ENCODE results near the gene OTOA. TPM values are rescaled to one million over a fixed set of nuclear protein-coding genes. Genes with fewer than 3 reads are reported as not detected.
"Not testable (repeated sequence)": the region's sequence is repeated elsewhere in the genome, so short reads cannot be mapped to it uniquely, and the experiment has no call there.

The OTOA gene
- not detected for total RNA-seq
- long read RNA-seq = 0 reads

GRCh38 chr16:21663889-21664647, at the start of gene OTOA:
OTOA (plus strand) TSS chr16:21663968; CDS start chr16:21678515, 14,547 bp downstream.
- ATAC-seq (peak; percentile 55), DNase-seq (peak; percentile 46)
- intact Hi-C loops (cut with micrococcal nuclease) = no loop called here

GRCh38 chr16:21614896-21615295, 48.9 kb upstream of the OTOA start:
- no peak for DNase-seq
- intact Hi-C loops (cut with micrococcal nuclease) = no loop called here
- no peak for ATAC-seq

GRCh38 chr16:21617607-21618006, 46.2 kb upstream of the OTOA start:
- no peak for DNase-seq
- ATAC-seq = no peak
- intact Hi-C loops (cut with micrococcal nuclease) = no loop called here

- no peak for ATAC-seq
- intact Hi-C loops (cut with micrococcal nuclease) = no loop called here
- no peak for DNase-seq
Observed at GRCh38 chr16:21618281-21618680, 45.5 kb upstream of the OTOA start.

GRCh38 chr16:21619765-21620425, 43.9 kb upstream of the OTOA start:
- DNase-seq = no peak
- no peak for ATAC-seq
- intact Hi-C loops (cut with micrococcal nuclease) = no loop called here

GRCh38 chr16:21620592-21620991, 43.2 kb upstream of the OTOA start:
- intact Hi-C loops (cut with micrococcal nuclease) = no loop called here
- DNase-seq (no peak), ATAC-seq (no peak)

- intact Hi-C loops (cut with micrococcal nuclease) = no loop called here
- ATAC-seq = no peak
- DNase-seq = no peak
Observed at GRCh38 chr16:21622545-21622944, 41.2 kb upstream of the OTOA start.

GRCh38 chr16:21625026-21625425, 38.7 kb upstream of the OTOA start:
- ATAC-seq (no peak), DNase-seq (no peak)
- intact Hi-C loops (cut with micrococcal nuclease) = no loop called here

GRCh38 chr16:21626659-21627277, 37.0 kb upstream of the OTOA start:
- DNase-seq = no peak
- ATAC-seq = peak; percentile 66
- intact Hi-C loops (cut with micrococcal nuclease) = no loop called here

- no peak for DNase-seq
- intact Hi-C loops (cut with micrococcal nuclease) = no loop called here
- no peak for ATAC-seq
Observed at GRCh38 chr16:21628121-21628726, 35.5 kb upstream of the OTOA start.

GRCh38 chr16:21628772-21629171, 35.0 kb upstream of the OTOA start:
- ATAC-seq (no peak), DNase-seq (no peak)
- intact Hi-C loops (cut with micrococcal nuclease) = no loop called here

GRCh38 chr16:21629616-21630539, 33.9 kb upstream of the OTOA start:
- ATAC-seq; intact Hi-C loops (cut with micrococcal nuclease); DNase-seq: not testable (repeated sequence)

GRCh38 chr16:21630866-21631265, 32.9 kb upstream of the OTOA start:
- ATAC-seq; DNase-seq; intact Hi-C loops (cut with micrococcal nuclease): not testable (repeated sequence)

GRCh38 chr16:21631376-21631775, 32.4 kb upstream of the OTOA start:
- intact Hi-C loops (cut with micrococcal nuclease); DNase-seq; ATAC-seq: not testable (repeated sequence)

- intact Hi-C loops (cut with micrococcal nuclease); ATAC-seq; DNase-seq: not testable (repeated sequence)
Observed at GRCh38 chr16:21631951-21632575, 31.7 kb upstream of the OTOA start.

GRCh38 chr16:21634216-21634615, 29.6 kb upstream of the OTOA start:
- intact Hi-C loops (cut with micrococcal nuclease) = no loop called here
- ATAC-seq (no peak), DNase-seq (no peak)

GRCh38 chr16:21635694-21636093, 28.1 kb upstream of the OTOA start:
- intact Hi-C loops (cut with micrococcal nuclease); DNase-seq; ATAC-seq: not testable (repeated sequence)
